Fibroblast of lung (primary cell): ENCODE data around the gene RHBDD3.

Experiments used
- CTCF ChIP-seq, 2 donors: IDR thresholded peaks in 1 of 2; conservative IDR thresholded peaks in 1 of 2; 1 replicate in 1 of 2; 2 replicates in 1 of 2; pipeline ENCODE4 v1.5.1; 2011 to 2012; ENCODE audit warnings: low read length in 2 of 2, control low read depth in 1 of 2, inconsistent platforms in 1 of 2, low read depth in 1 of 2, mild to moderate bottlenecking in 1 of 2
- EZH2 ChIP-seq: IDR thresholded peaks from 2 replicates; pipeline ENCODE4 v1.5.1; 2012; ENCODE audit warnings: low read length, control low read depth, mild to moderate bottlenecking; ENCODE audit errors: missing control alignments

GRCh38 chr22:29267462-29267857, 321 bp downstream of the RHBDD3 start:
- no peak for TF ChIP-seq CTCF (conservative IDR thresholded peaks at IDR 0.05 in 1 of 2, IDR thresholded peaks at IDR 0.05 in 1 of 2; ENCODE audit: low read depth in 1 of 2, low read length in 2 of 2)
- no peak for TF ChIP-seq EZH2
